NOMO-1 treated with DMSO at 0.1 percent for 48 hours (cell line): Measurements from ENCODE around the gene GZMB.
"Not testable (repeated sequence)": the region's sequence is repeated elsewhere in the genome, so short reads cannot be mapped to it uniquely, and the experiment has no call there.

ENCODE experiments used
- DNase-seq: peaks from one replicate; lab custom pipeline; 2025; ENCODE audit not compliant: unreplicated experiment; lab: John Stamatoyannopoulos, UW

Gene GZMB

DNA sequence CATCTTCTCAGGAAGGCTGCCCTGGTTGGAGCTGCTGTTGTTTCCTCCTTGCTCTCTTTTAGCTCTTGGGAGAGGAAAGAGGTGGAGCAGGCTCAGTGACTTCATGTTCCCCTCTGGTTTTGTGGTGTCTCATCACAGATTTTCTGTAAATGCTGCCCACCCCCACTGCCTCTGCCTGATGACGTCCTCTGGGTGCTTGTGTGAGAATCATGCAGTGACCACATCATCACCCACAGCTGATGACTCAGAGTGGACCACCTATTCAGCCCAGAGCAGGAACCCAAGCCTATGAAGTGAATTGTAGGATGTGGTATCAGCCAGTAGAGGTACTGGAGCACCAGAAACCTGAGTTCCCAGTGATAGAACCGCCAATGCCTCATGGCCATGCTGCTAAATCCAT lies at the start of gene GZMB:
Gene GZMB, minus strand, starts transcription at position 33 of the 400 bp plus-strand sequence. Its CDS starts 30 bp downstream, at position 3.
- DNase-seq: no peak

DNA sequence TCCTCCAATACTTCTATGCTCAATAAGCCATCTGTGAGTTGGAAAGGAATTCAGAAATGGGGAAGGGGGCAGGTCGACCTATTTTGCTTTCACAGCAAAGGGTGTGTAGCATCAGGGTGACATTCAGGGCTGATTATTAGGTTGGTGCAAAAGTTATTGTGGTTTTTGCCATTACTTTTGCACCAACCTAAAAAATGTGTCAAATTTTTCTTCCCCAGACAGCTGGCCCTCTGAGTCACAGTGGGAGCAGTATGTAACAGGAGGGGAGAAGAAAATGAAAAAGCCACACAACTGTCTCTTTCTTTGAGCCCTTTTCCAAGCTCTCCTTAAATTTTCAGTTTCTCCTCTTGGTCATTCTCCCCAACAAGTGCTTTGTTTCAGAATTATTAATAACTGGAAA lies 47.1 kb upstream of the GZMB start:
- DNase-seq: no peak

- no peak for DNase-seq
Observed at GRCh38 chr14:24680516-24680915, 46.5 kb upstream of the GZMB start.

DNA sequence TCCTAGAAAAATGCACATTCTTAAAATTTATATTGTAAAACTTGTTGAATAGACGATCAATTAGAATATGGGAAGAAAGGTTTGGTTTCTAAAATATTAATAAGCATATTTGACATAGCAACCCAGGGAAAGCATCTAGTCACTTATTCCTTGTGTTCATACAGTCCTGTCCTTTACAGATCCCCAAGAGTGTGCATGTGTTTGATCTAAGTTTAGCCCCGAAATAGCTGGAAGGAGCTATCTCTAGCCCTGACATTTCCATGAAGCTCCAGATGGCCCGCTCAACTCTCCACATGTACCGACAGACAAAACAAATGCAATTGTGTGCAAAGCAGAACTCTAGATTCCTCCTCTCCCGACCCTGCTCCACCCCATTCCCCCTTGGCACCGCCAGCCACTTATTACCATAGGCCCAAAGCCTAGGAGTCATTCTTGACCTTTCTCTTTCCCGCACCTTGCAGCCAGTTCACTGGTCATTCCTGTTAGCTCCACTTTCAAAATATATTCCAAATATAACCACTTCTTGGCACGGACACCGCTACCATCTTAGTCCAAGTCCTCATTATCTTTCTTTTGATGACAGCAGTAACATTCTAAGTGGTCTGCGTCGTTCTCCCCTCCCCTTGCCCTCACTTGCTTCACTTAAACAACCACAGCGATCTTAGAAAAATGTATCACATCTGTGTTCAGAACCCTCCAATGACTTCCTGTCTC lies 45.4 kb upstream of the GZMB start:
- no peak for DNase-seq

- peak; percentile 94 for DNase-seq
Observed at GRCh38 chr14:24678801-24679247, 44.8 kb upstream of the GZMB start.

DNA sequence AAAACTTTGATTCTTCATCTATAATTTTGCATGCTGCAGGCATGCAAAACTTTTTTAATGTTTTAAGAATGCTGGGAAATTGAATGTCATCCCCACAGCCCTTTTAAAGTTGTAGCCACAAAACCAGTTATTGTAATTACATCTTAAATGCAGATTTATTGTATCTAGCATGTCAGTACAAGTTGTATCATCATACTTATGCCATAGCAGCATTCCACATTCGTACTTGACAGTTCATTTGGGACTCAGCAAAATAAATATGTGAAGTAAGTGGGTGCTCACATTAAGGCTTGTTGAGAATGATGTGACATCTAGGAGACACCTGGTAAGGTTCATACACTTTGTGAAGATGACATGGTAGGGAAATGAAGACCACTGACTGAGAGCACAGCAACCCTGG lies 44.0 kb upstream of the GZMB start:
- DNase-seq: no peak

- peak; percentile 19 for DNase-seq
Observed at GRCh38 chr14:24674204-24674970, 40.4 kb upstream of the GZMB start.

- peak; percentile 56 for DNase-seq
Observed at GRCh38 chr14:24673534-24674203, 39.7 kb upstream of the GZMB start.

GRCh38 chr14:24673059-24673458 lies 39.1 kb upstream of the GZMB start:
- peak; percentile 92 for DNase-seq

DNA sequence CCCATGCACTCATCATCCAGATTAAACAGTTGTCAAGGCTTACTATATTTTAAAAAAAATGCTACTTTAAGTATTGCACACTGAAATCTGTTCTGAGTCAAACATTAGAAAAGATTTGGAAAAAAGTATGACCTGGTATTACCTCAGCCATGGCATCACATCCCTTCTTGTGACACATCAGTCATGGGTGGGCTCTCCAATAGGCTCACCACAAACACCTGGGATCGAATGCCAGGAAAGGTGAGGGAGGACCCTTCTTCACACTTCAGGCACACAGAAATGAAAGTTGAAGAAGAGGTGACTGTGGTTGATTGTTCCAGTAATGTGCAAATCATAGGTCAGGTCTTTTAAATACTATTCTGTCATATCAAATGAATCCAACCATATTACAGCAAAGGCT lies 36.6 kb upstream of the GZMB start:
- no peak for DNase-seq

GRCh38 chr14:24669651-24670050 lies 35.7 kb upstream of the GZMB start:
- DNase-seq: no peak

DNA sequence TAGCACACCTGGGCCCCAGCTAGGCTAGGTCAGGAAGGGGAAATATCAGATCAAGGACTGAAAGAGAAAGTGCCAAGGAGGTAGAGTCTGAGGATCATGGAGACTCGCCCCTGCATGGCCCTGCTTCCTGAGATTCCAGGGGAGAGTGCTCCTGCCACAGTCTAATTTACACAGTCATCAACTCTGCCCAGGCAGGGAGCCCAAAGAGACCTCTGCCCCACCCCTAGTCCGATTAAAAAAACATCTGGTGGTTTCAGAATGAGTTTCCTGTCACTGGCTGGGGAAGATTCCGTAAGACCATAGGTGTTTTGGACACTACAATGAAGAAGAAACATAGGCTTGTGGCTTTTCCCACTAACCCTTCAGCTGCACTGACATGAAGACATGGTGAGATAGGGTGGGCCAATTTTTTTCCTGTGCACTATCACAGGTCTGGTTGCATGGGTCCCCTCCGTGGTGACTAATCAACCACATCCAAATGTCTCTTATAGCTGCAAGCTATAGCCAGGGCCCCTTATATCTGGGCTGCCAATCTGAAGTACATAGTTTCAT lies 31.5 kb upstream of the GZMB start:
- peak; percentile 78 for DNase-seq

DNA sequence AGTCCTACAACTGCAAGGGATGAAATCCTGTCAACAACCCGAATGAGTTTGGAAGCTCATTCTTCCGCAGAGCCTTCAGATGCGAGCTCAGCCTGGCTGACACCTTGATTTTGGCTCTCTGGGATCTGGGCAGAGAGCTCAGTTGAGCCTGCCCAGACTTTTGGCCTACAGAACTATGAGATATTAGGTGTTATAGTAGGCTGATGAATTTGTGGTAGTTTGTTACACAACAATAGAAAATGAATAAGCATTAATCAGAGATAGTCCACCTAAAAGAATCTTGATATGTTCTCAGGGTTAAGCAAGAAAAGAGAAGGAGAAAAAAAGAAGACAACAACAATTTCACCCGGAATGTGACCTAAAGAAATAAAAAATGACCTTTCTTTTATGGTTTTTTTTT lies 30.4 kb upstream of the GZMB start:
- no peak for DNase-seq

DNA sequence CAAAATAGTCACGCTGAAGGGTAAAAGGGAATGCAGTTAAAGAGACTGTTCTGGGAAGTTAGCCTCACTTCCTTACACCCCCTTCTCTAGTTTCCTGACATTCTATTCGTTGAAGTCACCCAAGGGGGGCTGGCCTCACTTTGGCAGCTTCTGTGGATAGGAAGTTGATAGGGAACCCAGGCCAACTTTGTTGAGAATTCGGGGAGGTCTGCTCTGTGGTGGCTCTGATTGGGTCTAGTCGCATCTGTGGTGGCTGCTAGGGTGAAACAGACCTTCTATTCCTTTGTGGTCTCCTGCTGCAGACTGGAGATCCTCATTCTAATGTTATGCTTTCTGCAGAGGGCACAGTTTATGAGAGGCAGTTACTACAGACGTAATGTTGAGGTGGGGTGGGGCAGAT lies 28.8 kb upstream of the GZMB start:
- peak; percentile 94 for DNase-seq

- DNase-seq: peak; percentile 96
Observed at GRCh38 chr14:24659916-24660570, 26.1 kb upstream of the GZMB start.

DNA sequence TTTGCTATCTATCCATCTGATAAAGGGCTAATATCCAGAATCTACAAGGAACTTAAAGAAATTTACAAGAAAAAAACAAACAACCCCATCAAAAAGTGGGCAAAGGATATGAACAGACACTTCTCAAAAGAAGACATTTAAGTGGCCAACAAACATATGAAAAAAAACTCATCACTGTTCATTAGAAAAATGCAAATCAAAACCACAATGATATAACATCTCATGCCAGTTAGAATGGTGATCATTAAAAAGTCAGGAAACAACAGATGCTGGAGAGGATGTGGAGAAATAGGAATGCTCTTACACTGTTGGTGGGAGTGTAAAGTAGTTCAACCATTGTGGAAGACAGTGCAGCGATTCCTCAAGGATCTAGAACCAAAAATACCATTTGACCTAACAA lies 14.4 kb upstream of the GZMB start:
- DNase-seq: not testable (repeated sequence)

DNA sequence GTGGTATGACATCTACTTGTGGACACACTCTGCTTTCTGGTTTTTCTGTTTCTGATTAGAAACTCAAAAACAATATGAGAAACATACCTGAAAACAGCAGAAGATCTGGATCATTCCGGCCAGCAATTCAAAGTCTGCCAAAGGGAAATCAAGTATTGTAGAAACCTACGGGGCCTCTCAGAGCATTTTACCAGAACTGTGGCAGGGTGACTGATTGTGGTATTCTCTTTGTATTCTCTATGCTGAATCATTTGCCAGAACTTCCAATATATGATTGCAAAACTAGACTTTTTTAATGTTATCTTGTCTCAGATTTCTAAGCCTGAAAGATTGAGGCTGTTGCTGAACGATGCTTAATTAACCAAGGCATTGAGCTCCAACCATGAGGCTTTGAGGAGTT lies 5.9 kb upstream of the GZMB start:
- DNase-seq: no peak

- DNase-seq: no peak
Observed at GRCh38 chr14:24639270-24639669, 5.3 kb upstream of the GZMB start.

- DNase-seq: no peak
Observed at GRCh38 chr14:24633353-24633752, 637 bp downstream of the GZMB start.

- DNase-seq: no peak
Observed at GRCh38 chr14:24632761-24633160, 1.2 kb downstream of the GZMB start.

DNA sequence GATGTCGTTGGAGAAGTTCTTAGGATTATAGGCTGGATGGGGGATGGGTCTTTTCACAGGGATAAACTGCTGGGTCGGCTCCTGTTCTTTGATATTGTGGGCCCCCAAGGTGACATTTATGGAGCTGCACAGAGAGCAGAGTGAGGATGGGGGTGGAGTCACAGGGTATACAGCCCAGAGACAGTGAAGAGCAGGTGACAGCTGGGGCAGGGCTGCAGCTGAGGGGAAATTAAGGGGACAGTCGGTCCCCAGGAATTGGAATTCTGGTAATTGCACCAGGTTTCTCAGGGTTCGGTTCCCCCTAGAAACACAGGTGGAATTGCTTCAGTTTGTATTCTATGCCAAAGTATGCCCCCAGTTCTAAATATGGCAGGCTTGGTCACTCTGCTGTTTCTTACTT lies 1.7 kb downstream of the GZMB start:
- no peak for DNase-seq
